ENCODE measurements around the gene N4BP2L1. TPM values are rescaled to one million over a fixed set of nuclear protein-coding genes. Genes with fewer than 3 reads are reported as not detected.

N4BP2L1 gene
- 10 to 100 TPM; 23.1 to 33.1 (median 26.8) TPM for total RNA-seq

- no peak for TF ChIP-seq CTCF (IDR thresholded peaks at IDR 0.05; ENCODE audit: low read depth)
Measured at GRCh38 chr13:32427852-32428580, at the start of gene N4BP2L1. TSS of gene N4BP2L1 (minus strand) at chr13:32428130. CDS start at chr13:32428082, 48 bp downstream.

DNA sequence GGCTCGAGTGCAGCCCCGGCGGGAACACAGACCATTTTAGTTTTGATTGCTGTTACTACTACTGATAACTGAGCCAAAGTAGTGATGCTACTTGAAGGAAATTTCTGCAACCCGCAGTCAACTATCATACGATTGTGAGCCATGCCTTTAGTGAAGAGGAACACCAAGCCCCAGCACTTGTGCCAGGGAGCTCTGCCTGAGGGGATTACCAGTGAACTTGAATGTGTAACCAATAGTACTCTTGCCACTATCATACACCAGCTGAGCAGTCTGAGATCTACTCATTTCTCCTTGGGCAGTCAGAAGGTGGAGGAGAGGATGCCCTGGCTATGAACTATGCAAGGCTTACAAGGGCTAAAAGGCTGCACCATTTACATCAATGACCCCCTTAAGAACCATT is 49.0 kb upstream of the N4BP2L1 start:
- TF ChIP-seq CTCF (IDR thresholded peaks at IDR 0.05; ENCODE audit: low read depth): no peak

DNA sequence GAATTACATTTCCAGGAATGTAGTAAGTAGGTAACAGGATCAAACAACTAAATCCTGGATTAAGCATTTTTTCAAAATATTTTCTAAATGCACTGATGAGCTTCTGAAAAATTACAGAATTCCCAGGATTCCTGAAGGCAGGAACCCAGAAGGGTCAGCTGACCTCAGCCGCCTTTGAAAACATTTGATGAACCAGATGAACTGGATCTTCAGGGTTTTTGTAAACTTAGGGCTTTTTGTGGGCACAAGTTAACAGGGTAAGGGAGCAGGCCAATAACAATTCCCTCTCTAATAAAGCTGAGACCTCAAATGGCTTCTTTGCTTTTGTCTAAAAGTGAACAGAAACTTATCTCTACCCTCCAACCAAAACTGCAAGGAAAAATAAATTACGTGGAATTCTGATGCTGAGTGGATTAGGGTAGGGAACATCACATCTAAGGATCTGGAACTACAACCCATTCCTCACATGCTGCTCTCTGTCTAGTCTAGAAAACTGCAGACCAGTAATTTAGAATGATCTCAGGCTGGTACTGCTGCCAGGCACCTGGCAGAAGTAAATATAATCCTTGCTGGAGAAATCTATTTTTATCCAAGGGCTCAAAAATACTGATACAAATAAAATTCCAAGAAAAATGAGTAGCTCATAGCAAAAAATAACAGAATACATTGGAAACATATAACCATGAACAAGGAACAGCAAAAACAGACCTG is 48.2 kb upstream of the N4BP2L1 start:
- no peak for TF ChIP-seq CTCF (IDR thresholded peaks at IDR 0.05; ENCODE audit: low read depth)

- no peak for TF ChIP-seq CTCF (IDR thresholded peaks at IDR 0.05; ENCODE audit: low read depth)
Measured at GRCh38 chr13:32474999-32475792, 47.3 kb upstream of the N4BP2L1 start.

GRCh38 chr13:32473650-32474049 is 45.7 kb upstream of the N4BP2L1 start:
- TF ChIP-seq CTCF (IDR thresholded peaks at IDR 0.05; ENCODE audit: low read depth): no peak

DNA sequence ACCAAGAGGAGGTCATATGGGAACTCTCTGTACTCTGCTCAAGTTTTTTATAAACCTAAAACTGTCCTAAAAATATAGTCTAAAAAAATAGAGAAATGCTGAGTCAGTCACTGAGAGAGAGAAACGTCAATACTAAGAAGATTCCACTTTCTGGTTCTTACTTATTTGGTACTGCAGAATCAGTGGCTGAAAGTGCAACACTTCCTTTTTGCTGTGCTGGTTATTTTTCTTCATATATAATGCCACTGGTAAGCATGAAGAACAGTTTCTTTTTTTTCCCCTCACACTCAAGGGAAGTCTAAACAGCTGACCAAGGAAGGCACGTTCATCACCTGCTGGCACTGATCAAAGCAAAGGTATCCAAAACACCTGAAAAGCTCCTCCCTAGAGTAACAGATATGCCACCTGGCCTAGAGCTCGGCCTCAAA is 44.3 kb upstream of the N4BP2L1 start:
- TF ChIP-seq CTCF (IDR thresholded peaks at IDR 0.05; ENCODE audit: low read depth): no peak

Data from subcutaneous adipose tissue (tissue), 4 donors.